ENCODE data around the gene E2F6. TPM values are rescaled to one million over a fixed set of nuclear protein-coding genes. Genes with fewer than 3 reads are reported as not detected.

Gene E2F6
- total and polyA plus RNA-seq, 2 of the 8 experiments (the other 6 are each of a cell fraction or from before 2014, with no cell fraction given): 8.3 to 14.9 TPM

DNA sequence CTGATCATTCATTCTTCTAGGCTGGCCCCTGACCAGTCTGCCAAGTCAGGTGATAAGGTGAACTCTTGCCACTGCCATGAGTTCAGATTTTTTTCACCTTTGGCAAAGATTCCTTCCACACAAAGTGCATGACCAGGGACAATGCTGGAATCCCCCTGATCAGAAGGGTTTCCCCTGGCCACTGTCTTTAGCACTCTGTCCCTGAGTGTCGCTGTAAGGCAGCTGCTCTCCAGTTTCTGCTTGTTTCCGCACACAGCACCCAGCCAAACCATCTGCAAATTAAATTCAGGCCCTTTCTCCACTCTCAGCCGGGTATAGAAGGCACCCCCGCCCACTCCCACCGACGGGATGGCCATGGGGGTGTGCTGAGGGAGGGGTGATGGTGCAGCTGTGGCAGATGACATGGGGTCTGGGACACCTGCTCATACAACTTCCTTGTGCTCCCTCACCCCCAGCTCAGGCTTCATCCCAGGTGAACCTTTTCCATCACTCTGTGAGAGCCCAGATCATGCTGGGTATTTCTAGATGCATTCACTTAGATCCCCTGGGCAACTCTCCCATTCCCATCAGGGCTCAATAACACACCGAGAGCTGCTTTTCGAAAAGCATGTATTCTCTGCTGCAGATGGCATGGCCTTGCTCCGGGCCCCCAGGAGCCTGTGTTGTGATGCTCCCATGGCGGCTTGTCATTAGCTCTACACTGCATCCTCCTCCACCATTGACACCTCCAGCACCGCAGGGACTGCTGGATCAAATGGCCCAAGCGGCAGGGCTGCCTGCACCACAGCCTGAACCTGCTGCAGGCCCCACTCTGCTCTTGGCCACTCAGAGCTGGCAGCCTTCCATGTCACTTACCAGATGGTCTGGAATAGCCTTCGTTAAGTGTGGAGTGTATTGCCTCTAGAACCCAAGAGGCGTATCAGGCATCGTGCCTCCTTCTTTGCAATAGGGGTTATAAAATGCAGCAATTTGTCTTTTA, 69.2 kb downstream of the E2F6 start:
- WGBS, 2 experiments (ENCODE audit: extremely low coverage in 1 of 2, insufficient coverage in 1 of 2, insufficient read length in 1 of 2, insufficient replicate concordance in 2 of 2, low coverage in 1 of 2, low lambda C conversion rate in 2 of 2, missing lambda C conversion rate in 1 of 2): 93% methylated on average over 15 of the region's 15 CpGs; no CpG with 5 or more reads in 1 of the 2 experiments
- Histone ChIP-seq H3K4me3 (ENCODE audit: extremely low read depth in 1 of 4, insufficient read depth in 2 of 4, low read depth in 3 of 4, low read length in 4 of 4) (no peak overlapping the region), H3K9me3 (ENCODE audit: insufficient read depth in 2 of 2, low read depth in 1 of 2, low read length in 1 of 2) (no peaks in the 10 kb centered on the region), H3K27me3 (replicated peaks in 1 of 4; ENCODE audit: control insufficient read depth in 3 of 4, extremely low read depth in 1 of 4, insufficient read depth in 3 of 4, low read length in 3 of 4) (no peaks in the 10 kb centered on the region), H3K4me2 (ENCODE audit: insufficient read depth in 1 of 2, low read depth in 2 of 2, low read length in 2 of 2) (no peak overlapping the region), H3K18ac (ENCODE audit: extremely low read depth, low read length) (no peak overlapping the region), H2AFZ (ENCODE audit: low read length) (no peak overlapping the region), H2BK120ac (replicated peaks; ENCODE audit: low read depth, low read length) (no peak overlapping the region), H3K23ac (ENCODE audit: insufficient read length) (no peak overlapping the region), H2AK5ac (ENCODE audit: low read depth, low read length) (no peak overlapping the region), H2BK15ac (ENCODE audit: low read length) (no peak overlapping the region), H4K8ac (ENCODE audit: extremely low read depth, insufficient read depth, low read length) (no peak overlapping the region), H3K14ac (ENCODE audit: insufficient read length) (no peak overlapping the region), H3K36me3 (ENCODE audit: control insufficient read depth in 2 of 4, insufficient read depth in 4 of 4, low read length in 3 of 4) (no peaks in the 10 kb centered on the region), H2BK12ac (ENCODE audit: low read depth, low read length) (no peak overlapping the region), H4K20me1 (replicated peaks in 1 of 2; ENCODE audit: control insufficient read depth in 1 of 2, insufficient read depth in 2 of 2, low read length in 2 of 2) (no peaks in the 10 kb centered on the region), H4K5ac (ENCODE audit: insufficient read length, low read depth, low read length) (no peak overlapping the region), H3K4me1 (replicated peaks in 1 of 4; ENCODE audit: control insufficient read depth in 3 of 4, insufficient read depth in 4 of 4, low read length in 3 of 4) (peaks cover 0 to 5% (median 4%) of the 10 kb centered on the region in 4 experiments; a peak in 5 of 7 replicates), H2BK20ac (ENCODE audit: low read length) (no peak overlapping the region), H2BK5ac (ENCODE audit: low read depth, low read length) (no peak overlapping the region), H3K27ac (ENCODE audit: low read depth, low read length) (no peak overlapping the region), H3K79me2 (ENCODE audit: control insufficient read depth in 1 of 2, insufficient read depth in 2 of 2, low read length in 2 of 2) (no peaks in the 10 kb centered on the region), H3K79me1 (ENCODE audit: low read depth, low read length) (no peaks in the 10 kb centered on the region), H4K91ac (replicated peaks; ENCODE audit: insufficient read length, low read length) (no peak overlapping the region), H3K4ac (replicated peaks; ENCODE audit: insufficient read length, low read depth, low read length) (no peak overlapping the region), H3K56ac (replicated peaks; ENCODE audit: insufficient read length, low read depth, low read length) (no peak overlapping the region), H3K9ac (replicated peaks in 1 of 4; ENCODE audit: extremely low read depth in 1 of 4, low read depth in 3 of 4, low read length in 3 of 4) (no peak overlapping the region), H3K23me2 (ENCODE audit: low read depth, low read length) (no peaks in the 10 kb centered on the region)
- no peak for FAIRE-seq
- POLR2A ChIA-PET (ENCODE audit: partially characterized antibody): no interaction called here
- CTCF ChIA-PET (ENCODE audit: partially characterized antibody): interaction anchor here (0.7 to 2.9 kb wide), 9 partner anchors 8 to 186 kb away, joined by 3 to 12 read pairs (median 3); no protein-coding TSS in a partner anchor
- no peak for DNase-seq (ENCODE audit: low read depth in 1 of 2, low spot score in 2 of 2)
- TF ChIP-seq PHF8 (conservative IDR thresholded peaks at IDR 0.05; ENCODE audit: low read depth, low read length) (no peak), SRF (IDR thresholded peaks at IDR 0.05; ENCODE audit: low read depth, low read length) (no peak), FOSL1 (IDR thresholded peaks at IDR 0.05; ENCODE audit: insufficient read depth, low read depth, low read length) (no peak), SIX5 (IDR thresholded peaks at IDR 0.05; ENCODE audit: low read depth, low read length) (no peak), SP2 (IDR thresholded peaks at IDR 0.05; ENCODE audit: low read length) (no peak), SP4 (IDR thresholded peaks at IDR 0.05; ENCODE audit: low read length) (no peak), CREB1 (IDR thresholded peaks at IDR 0.05) (no peak), CHD1 (IDR thresholded peaks at IDR 0.05; ENCODE audit: low read depth, low read length) (no peak), TCF12 (IDR thresholded peaks at IDR 0.05; ENCODE audit: low read depth, low read length) (no peak), RAD21 (IDR thresholded peaks at IDR 0.05 in 1 of 2, conservative IDR thresholded peaks at IDR 0.05 in 1 of 2; ENCODE audit: low read depth in 2 of 2, low read length in 2 of 2) (no peak)

Measured in H1 (cell line).